Fibroblast of lung (primary cell): ENCODE measurements around the gene RPS6KC1.

ENCODE experiments used
- CTCF ChIP-seq, 2 donors: IDR thresholded peaks in 1 of 2; conservative IDR thresholded peaks in 1 of 2; 1 replicate in 1 of 2; 2 replicates in 1 of 2; pipeline ENCODE4 v1.5.1; 2011 to 2012; ENCODE audit warnings: low read length in 2 of 2, control low read depth in 1 of 2, inconsistent platforms in 1 of 2, low read depth in 1 of 2, mild to moderate bottlenecking in 1 of 2
- EZH2 ChIP-seq: IDR thresholded peaks from 2 replicates; pipeline ENCODE4 v1.5.1; 2012; ENCODE audit warnings: low read length, control low read depth, mild to moderate bottlenecking; ENCODE audit errors: missing control alignments

GRCh38 chr1:213106298-213106697, 55.3 kb downstream of the RPS6KC1 start:
- no peak for TF ChIP-seq CTCF (conservative IDR thresholded peaks at IDR 0.05 in 1 of 2, IDR thresholded peaks at IDR 0.05 in 1 of 2; ENCODE audit: low read depth in 1 of 2, low read length in 2 of 2)
- TF ChIP-seq EZH2: no peak
